HG02938 (cell line): ENCODE results near the gene SHTN1.

ENCODE experiments used
- ATAC-seq: cut with Tn5 transposase; IDR thresholded peaks from one replicate; pipeline ENCODE4 v1.9.1; 2021; ENCODE audit warnings: mild to moderate bottlenecking, moderate library complexity; ENCODE audit not compliant: unreplicated experiment

SHTN1 gene

DNA sequence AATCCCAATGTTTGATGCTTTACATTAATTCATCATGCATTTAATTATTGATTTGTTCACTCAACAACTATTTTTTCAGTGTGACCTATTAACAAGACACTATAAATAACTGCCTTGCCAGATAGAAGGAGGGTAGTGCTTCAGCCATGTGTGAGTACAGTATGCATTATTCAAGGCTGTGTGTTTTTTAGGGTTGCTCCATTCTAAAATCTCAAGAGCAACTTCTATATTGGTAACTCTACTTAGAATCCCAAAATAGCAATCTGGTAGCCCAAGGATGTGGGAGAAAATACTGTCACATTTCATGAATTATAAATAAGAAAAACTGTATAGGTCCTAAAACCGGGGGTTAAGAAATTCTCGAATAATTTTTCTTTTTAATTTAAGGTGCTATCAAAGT is 85.8 kb downstream of the SHTN1 start:
- ATAC-seq, result no peak

DNA sequence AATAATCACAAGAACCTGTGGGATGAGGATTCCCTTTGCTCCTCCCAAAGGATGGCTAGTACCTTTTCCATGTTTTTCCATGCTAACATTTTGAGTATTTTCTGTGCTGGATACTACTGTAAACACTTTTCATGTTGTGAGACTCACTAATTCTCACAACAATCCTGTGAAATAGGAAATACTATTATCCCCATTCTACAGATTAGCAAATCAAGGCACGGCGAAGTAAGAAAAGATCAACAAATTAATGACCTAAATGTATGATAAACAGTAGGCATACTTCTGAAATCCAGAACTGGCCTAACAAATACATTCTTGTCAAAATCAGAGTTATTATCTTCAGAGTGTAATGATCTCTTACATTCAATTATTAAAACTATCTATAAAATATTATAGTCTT is 86.4 kb downstream of the SHTN1 start:
- no peak for ATAC-seq

GRCh38 chr10:116917481-116917880 is 87.5 kb downstream of the SHTN1 start:
- ATAC-seq, result no peak

DNA sequence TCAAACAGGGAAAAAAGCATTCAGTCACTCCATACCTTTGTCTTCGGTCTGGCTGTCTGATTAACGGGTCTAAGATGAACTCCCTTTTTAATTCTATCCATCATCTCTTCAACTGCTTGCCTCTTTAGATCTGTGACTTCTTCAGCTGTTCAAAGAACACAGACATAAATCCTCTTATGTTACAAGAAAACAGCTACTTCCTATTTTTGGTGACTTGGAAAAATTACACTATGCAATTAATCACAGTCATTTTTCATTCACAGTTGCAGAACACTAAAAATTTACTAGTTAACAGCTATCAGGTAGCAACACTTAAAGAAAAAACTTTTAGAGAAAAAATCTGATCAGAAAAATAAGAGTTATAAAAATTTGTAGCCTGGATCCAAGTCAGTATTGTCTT is 89.6 kb downstream of the SHTN1 start:
- no peak for ATAC-seq

DNA sequence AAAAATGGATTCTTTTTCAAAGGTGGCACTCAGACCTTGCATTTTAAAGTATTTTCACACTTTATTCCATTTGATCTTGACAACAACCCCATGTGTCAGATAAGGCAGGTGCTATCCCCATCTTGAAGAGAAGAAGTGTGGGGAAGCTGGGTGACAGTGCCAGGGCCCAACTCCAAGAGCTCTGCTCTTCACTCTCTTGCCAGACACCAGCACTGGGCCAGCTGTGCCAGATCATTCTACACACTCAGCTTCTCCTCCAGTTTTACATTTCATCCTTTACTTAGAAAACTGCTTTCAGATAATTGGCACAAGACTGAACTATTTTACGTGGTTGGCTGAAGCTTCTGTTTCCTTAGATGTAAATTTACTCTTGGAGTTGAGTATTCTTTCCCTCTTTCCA is 91.3 kb downstream of the SHTN1 start:
- ATAC-seq, result no peak

- no peak for ATAC-seq
These were observed 92.8 kb downstream of the SHTN1 start for GRCh38 chr10:116912162-116912561.

GRCh38 chr10:116910910-116911309 is 94.1 kb downstream of the SHTN1 start:
- ATAC-seq, result no peak

DNA sequence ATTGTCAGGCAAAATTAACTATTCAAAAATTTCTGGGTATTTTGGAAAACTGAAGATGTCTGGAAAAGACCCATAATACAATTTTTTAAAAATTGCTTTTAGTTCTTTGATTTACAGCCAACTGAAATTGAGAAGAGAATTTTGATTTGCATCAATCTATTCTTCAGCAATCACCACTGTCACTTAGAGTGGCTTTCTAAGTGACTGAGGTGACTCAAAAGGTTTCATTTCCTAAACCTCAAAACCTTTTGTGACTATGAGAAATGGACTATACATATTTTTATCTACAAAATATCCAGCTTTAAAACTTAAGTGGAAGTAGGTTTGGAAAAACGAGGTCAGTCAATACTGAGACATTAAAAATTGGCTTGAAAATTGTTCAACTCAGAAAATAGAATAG is 95.7 kb downstream of the SHTN1 start:
- ATAC-seq, result no peak

GRCh38 chr10:116907245-116907987 is 97.6 kb downstream of the SHTN1 start:
- no peak for ATAC-seq

DNA sequence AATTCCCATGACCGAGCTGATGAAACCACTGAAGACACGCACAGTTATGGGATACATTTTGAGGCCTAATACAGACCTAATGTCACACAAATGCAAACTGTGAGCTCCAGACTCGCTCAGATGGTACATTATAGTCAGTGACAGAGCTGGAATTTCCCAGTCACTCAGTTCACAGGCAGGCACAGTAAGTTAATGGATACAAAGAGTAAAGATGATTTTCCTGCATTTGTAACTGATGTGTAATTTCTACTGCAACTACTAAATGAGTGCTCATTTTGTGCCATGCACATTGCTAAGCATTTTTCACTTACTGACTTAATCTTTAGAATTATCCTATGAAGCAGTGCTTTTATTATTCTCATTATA is 99.2 kb downstream of the SHTN1 start:
- no peak for ATAC-seq

DNA sequence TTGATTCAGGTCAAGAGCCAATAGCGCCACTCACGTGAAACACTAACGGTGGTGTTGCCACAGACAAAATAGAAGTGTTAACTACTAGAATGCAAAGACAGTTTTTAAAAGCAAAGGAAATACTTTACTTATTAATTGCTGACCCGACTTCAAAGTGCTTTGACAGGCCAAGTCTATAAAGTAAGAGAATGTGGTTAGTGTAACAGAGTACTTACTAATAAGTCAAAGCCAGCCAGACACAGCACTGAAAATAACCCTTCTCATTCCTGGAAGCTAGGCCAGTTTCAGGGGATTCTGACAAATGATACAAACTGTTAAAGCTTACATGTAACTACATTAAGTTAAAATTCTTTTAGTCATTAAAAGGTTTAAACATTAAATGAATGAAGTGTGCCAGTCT is 105.4 kb downstream of the SHTN1 start:
- ATAC-seq, result no peak

GRCh38 chr10:116893686-116894037 is 111.3 kb downstream of the SHTN1 start:
- no peak for ATAC-seq

- ATAC-seq, result no peak
These were observed 111.9 kb downstream of the SHTN1 start for GRCh38 chr10:116892907-116893685.

GRCh38 chr10:116891208-116891607 is 113.8 kb downstream of the SHTN1 start:
- ATAC-seq, result no peak

- ATAC-seq, result no peak
These were observed 115.9 kb downstream of the SHTN1 start for GRCh38 chr10:116889066-116889465.

DNA sequence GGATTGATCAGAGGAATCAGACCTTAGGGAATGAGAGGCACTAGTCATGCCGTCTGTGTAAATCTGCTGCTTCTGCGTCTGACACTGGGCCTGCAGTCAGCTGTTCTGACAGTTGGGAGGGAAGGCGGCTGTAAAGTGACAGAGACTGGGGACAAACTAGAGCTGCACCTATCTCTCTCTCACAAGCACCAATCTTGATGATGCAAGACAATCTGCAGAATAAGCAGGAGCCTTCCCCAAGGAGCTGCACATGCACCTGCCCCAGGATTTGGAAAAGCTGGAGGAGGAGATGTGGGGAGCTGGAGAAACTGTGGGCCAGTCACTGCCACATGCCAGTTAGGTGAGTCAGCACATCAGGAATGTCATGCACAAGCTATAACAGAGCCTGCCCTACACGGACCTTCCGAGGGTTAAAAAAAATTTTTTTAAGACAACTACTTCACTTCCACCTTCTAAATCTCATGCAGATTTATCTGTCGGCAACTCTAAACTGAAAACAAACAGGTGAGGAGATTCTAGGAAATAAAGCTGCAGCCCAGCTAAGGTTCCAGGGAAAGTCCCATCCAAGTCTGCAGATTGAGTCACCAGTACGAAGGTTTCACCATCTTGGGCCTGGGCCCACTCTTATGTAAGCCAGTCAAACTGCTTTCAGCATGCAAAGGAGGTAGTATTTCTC is 116.5 kb downstream of the SHTN1 start:
- ATAC-seq, result no peak

GRCh38 chr10:116886772-116887171 is 118.2 kb downstream of the SHTN1 start:
- no peak for ATAC-seq

GRCh38 chr10:116882639-116883038 is 122.3 kb downstream of the SHTN1 start:
- no peak for ATAC-seq

DNA sequence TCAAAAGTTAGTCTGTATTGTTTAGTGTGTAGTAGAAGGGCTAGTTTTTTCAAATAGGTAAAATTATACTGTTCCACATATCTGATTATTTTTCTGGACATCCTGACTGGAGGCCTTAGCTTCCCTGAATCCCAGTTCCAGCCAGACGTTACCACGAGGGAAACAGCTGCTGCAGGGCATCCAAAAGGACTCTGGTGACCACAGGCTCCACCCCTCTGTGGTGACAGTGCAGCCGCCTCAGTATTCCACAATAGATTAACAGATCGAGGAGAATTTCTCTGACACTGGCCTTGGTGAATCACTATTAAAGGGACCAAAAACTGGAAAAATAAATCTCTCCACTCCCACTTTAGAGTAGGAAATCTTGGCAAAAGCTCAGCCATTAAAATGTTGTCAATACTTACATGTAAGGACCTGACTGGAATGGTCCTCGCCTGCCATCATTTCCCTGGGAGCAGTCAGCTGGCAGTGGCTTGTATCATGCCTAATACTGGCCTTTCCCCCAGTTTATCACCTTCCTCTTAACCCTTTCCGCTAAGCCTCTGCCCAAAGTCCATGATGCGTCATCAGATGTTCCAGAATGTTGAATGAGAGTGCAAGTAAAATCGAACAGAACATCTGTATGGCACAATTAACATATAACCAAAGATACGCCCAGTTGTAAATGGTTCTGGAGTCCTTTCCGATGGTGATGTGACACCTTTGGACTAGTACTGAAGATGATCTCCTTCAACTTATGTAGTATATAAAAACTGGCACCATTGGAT is 124.1 kb downstream of the SHTN1 start:
- no peak for ATAC-seq

GRCh38 chr10:116879817-116880216 is 125.2 kb downstream of the SHTN1 start:
- no peak for ATAC-seq

DNA sequence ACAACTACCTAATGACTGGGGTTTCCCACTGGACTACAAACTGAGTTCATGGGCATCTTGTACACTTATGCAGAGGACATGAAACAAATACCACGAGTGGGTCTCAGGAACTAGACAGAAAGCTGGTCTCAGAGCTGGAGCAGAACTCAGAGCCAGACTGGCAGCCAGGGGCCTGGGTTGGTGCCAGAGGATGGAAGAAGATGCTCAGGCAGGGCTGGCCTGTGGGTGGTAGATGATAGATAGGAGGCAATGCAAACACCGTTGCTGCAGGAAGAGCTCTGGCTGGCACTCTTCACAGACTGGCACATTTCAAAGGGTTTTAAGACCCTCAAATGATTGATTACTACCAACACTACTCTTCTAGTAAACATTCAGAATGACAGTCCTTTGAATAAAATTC is 126.9 kb downstream of the SHTN1 start:
- no peak for ATAC-seq
